SK-N-MC (cell line): Measurements from ENCODE around the gene SUPT5H.
"Not testable (repeated sequence)": the region's sequence is repeated elsewhere in the genome, so short reads cannot be mapped to it uniquely, and the experiment has no call there.

Experiments
- DNase-seq: peaks from one replicate; pipeline ENCODE4 v3.0.0-alpha.2; 2011; ENCODE audit warnings: low read depth, low spot score
- H3K27ac ChIP-seq: fragments of 200-600 bp; sonication (generic); 2 replicates; pipeline ENCODE4 v1.5.1; 2016; ENCODE audit warnings: mixed run types
- H3K36me3 ChIP-seq: fragments of 200-600 bp; sonication (generic); 2 replicates; pipeline ENCODE4 v1.6.1; 2017; ENCODE audit warnings: antibody characterized with exemption, low read length, mixed read lengths; ENCODE audit not compliant: insufficient read depth
- H3K4me3 ChIP-seq: fragments of 200-600 bp; sonication (generic); 2 replicates; pipeline ENCODE4 v1.5.1; 2016
- H3K9ac ChIP-seq: fragments of 200-600 bp; sonication (generic); 2 replicates; pipeline ENCODE4 v1.8.0; 2017; ENCODE audit warnings: mixed run types, mixed read lengths; ENCODE audit not compliant: insufficient read length
- H3K9me3 ChIP-seq: fragments of 200-600 bp; sonication (generic); 2 replicates; pipeline ENCODE4 v1.6.1; 2017; ENCODE audit warnings: low read depth, mild to moderate bottlenecking, antibody characterized with exemption, low read length, moderate library complexity, mixed read lengths
- EZH2 ChIP-seq: fragments of 200-600 bp; sonication (generic); IDR thresholded peaks from one replicate; pipeline ENCODE4 v1.6.1; 2017; ENCODE audit warnings: antibody characterized with exemption
- FOXP2 ChIP-seq: optimal IDR thresholded peaks from 2 replicates; pipeline ENCODE3; 2011; ENCODE audit warnings: mild to moderate bottlenecking, moderate library complexity; ENCODE audit not compliant: insufficient read depth; ENCODE audit errors: extremely low read length, control extremely low read depth
- POLR2AphosphoS5 ChIP-seq: IDR thresholded peaks from 2 replicates; pipeline ENCODE4 v1.6.1; 2012; ENCODE audit warnings: mild to moderate bottlenecking, low read depth, low read length, borderline replicate concordance

The SUPT5H gene

GRCh38 chr19:39444598-39445195 is 685 bp upstream of the SUPT5H start:
- TF ChIP-seq EZH2 (no peak), FOXP2 (no peak), POLR2AphosphoS5 (no peak)
- no peak for DNase-seq
- Histone ChIP-seq H3K27ac (peak overlapping the region; percentile 89), H3K4me3 (peak overlapping the region; percentile 95), H3K9me3 (no peaks in the 10 kb centered on the region), H3K36me3 (peaks cover 16% of the 10 kb centered on the region), H3K9ac (peak overlapping the region; percentile 97)

- peak overlapping the region; percentile 95 for H3K4me3 ChIP-seq
Observed at GRCh38 chr19:39446365-39447084, 1.1 kb downstream of the SUPT5H start.

GRCh38 chr19:39448271-39448670 is 2.9 kb downstream of the SUPT5H start:
- TF ChIP-seq EZH2 (no peak), FOXP2 (no peak), POLR2AphosphoS5 (no peak)
- no peak overlapping the region for H3K9ac ChIP-seq
- no peak for DNase-seq
- H3K4me3 ChIP-seq = no peak overlapping the region
- peaks cover 34% of the 10 kb centered on the region for H3K36me3 ChIP-seq
- no peak overlapping the region for H3K27ac ChIP-seq
- no peaks in the 10 kb centered on the region for H3K9me3 ChIP-seq

More at GRCh38 chr19:39446365-39447084, 1.1 kb downstream of the SUPT5H start:
- H3K36me3 ChIP-seq = peaks cover 20% of the 10 kb centered on the region
- TF ChIP-seq POLR2AphosphoS5 (no peak), EZH2 (no peak), FOXP2 (no peak)
- H3K9ac ChIP-seq = peak overlapping the region; percentile 97
- DNase-seq = no peak
- no peaks in the 10 kb centered on the region for H3K9me3 ChIP-seq
- H3K27ac ChIP-seq = no peak overlapping the region; the same call in 1 of the 2 replicates

- Histone ChIP-seq H3K9ac (no peak overlapping the region), H3K4me3 (no peak overlapping the region), H3K9me3 (no peaks in the 10 kb centered on the region), H3K36me3 (peaks cover 38% of the 10 kb centered on the region), H3K27ac (no peak overlapping the region)
- no peak for TF ChIP-seq POLR2AphosphoS5
- TF ChIP-seq EZH2 = no peak
- no peak for TF ChIP-seq FOXP2
- no peak for DNase-seq
Observed at GRCh38 chr19:39449116-39449797, 3.9 kb downstream of the SUPT5H start.

- peaks cover 42% of the 10 kb centered on the region for H3K36me3 ChIP-seq
- not testable (repeated sequence) for H3K9me3 ChIP-seq, H3K27ac ChIP-seq, H3K9ac ChIP-seq, H3K4me3 ChIP-seq, DNase-seq
Observed at GRCh38 chr19:39451257-39451656, 5.9 kb downstream of the SUPT5H start.

- Histone ChIP-seq H3K4me3 (no peak overlapping the region), H3K36me3 (peaks cover 59% of the 10 kb centered on the region; the same call in 1 of the 2 replicates), H3K27ac (0 out of 2 replicates have a peak overlapping the region, but pooled peaks have one; percentile 20), H3K9me3 (no peaks in the 10 kb centered on the region), H3K9ac (no peak overlapping the region)
- no peak for DNase-seq
- no peak for TF ChIP-seq POLR2AphosphoS5
- TF ChIP-seq FOXP2 = no peak
- no peak for TF ChIP-seq EZH2
Observed at GRCh38 chr19:39463403-39463802, 18.0 kb downstream of the SUPT5H start.

GRCh38 chr19:39465956-39466747 is 20.8 kb downstream of the SUPT5H start:
- Histone ChIP-seq H3K27ac (no peak overlapping the region), H3K9ac (no peak overlapping the region), H3K4me3 (no peak overlapping the region), H3K9me3 (no peaks in the 10 kb centered on the region), H3K36me3 (peaks cover 67% of the 10 kb centered on the region; the same call in 1 of the 2 replicates)
- DNase-seq = no peak
- no peak for TF ChIP-seq POLR2AphosphoS5
- TF ChIP-seq FOXP2 = no peak
- no peak for TF ChIP-seq EZH2

- Histone ChIP-seq H3K9ac (no peak overlapping the region), H3K36me3 (peaks cover 83% of the 10 kb centered on the region), H3K4me3 (no peak overlapping the region), H3K9me3 (no peaks in the 10 kb centered on the region), H3K27ac (no peak overlapping the region)
- no peak for TF ChIP-seq POLR2AphosphoS5
- no peak for TF ChIP-seq FOXP2
- no peak for TF ChIP-seq EZH2
- no peak for DNase-seq
Observed at GRCh38 chr19:39467941-39468340, 22.6 kb downstream of the SUPT5H start.
